Mesenchymal stem cell (in vitro differentiated cells and primary cell): ENCODE data around the gene KRT9.
"Not testable (repeated sequence)": the region's sequence is repeated elsewhere in the genome, so short reads cannot be mapped to it uniquely, and the experiment has no call there.

ENCODE experiments used
- DNase-seq: peaks from one replicate; pipeline ENCODE4 v3.0.0-alpha.2; 2013
- H2AFZ ChIP-seq: one replicate; pipeline ENCODE4 v1.6.1; 2013; ENCODE audit warnings: low read depth, mild to moderate bottlenecking, control low read depth, inconsistent platforms, low read length, moderate library complexity
- H2AK5ac ChIP-seq: 2 replicates; pipeline ENCODE4 v1.6.1; 2013; ENCODE audit warnings: low read length, moderate library complexity, mild to moderate bottlenecking, inconsistent platforms; ENCODE audit not compliant: severe bottlenecking
- H2BK120ac ChIP-seq: one replicate; pipeline ENCODE4 v1.6.1; 2013; ENCODE audit warnings: low read depth, mild to moderate bottlenecking, inconsistent platforms, low read length, moderate library complexity
- H2BK12ac ChIP-seq, 2 experiments: one replicate each; pipeline ENCODE4 v1.6.1; 2013; ENCODE audit warnings: inconsistent platforms in 2 of 2, low read length in 2 of 2, mild to moderate bottlenecking in 2 of 2, moderate library complexity in 2 of 2, control low read depth in 1 of 2
- H2BK15ac ChIP-seq: one replicate; pipeline ENCODE4 v1.6.1; 2013; ENCODE audit warnings: mild to moderate bottlenecking, low read depth, inconsistent platforms; ENCODE audit not compliant: poor library complexity, severe bottlenecking
- H2BK5ac ChIP-seq: 2 replicates; pipeline ENCODE4 v1.6.1; 2013; ENCODE audit warnings: low read depth, mild to moderate bottlenecking, low read length, control low read depth, inconsistent platforms; ENCODE audit not compliant: poor library complexity, severe bottlenecking
- H3K14ac ChIP-seq, 2 experiments: one replicate each; pipeline ENCODE4 v1.6.1; 2013; ENCODE audit warnings: inconsistent platforms in 2 of 2, low read length in 2 of 2, control low read depth in 1 of 2, mild to moderate bottlenecking in 1 of 2, moderate library complexity in 1 of 2
- H3K18ac ChIP-seq, 2 experiments: one replicate each; pipeline ENCODE4 v1.6.1; 2013; ENCODE audit warnings: inconsistent platforms in 2 of 2, low read length in 2 of 2, control low read depth in 1 of 2, low read depth in 1 of 2, mild to moderate bottlenecking in 1 of 2
- H3K23ac ChIP-seq, 2 experiments: one replicate each; pipeline ENCODE4 v1.6.1; 2013; ENCODE audit warnings: inconsistent platforms in 2 of 2, low read length in 2 of 2, mild to moderate bottlenecking in 2 of 2, moderate library complexity in 2 of 2, control low read depth in 1 of 2
- H3K27ac ChIP-seq: 2 replicates; pipeline ENCODE4 v1.5.1; 2013; ENCODE audit warnings: mild to moderate bottlenecking, moderate library complexity, low read length, control low read depth, inconsistent platforms; ENCODE audit not compliant: poor library complexity, severe bottlenecking
- H3K27me3 ChIP-seq, 2 experiments: 2 replicates each; pipeline versions ENCODE4 v1.6.1 to v1.7.0; 2013; ENCODE audit warnings: low read length in 2 of 2, mild to moderate bottlenecking in 2 of 2, moderate library complexity in 2 of 2, control low read depth in 1 of 2, inconsistent platforms in 1 of 2; ENCODE audit not compliant: control insufficient read depth in 1 of 2, insufficient read depth in 1 of 2
- H3K36me3 ChIP-seq, 2 experiments: 2 replicates each; pipeline versions ENCODE4 v1.6.1 to v1.7.0; 2013; ENCODE audit warnings: low read length in 2 of 2, control low read depth in 1 of 2, inconsistent platforms in 1 of 2, low read depth in 1 of 2, mild to moderate bottlenecking in 1 of 2; ENCODE audit not compliant: insufficient read depth in 2 of 2, control insufficient read depth in 1 of 2
- H3K4ac ChIP-seq, 2 experiments: one replicate each; pipeline ENCODE4 v1.6.1; 2013; ENCODE audit warnings: inconsistent platforms in 2 of 2, low read length in 2 of 2, mild to moderate bottlenecking in 2 of 2, moderate library complexity in 2 of 2, control low read depth in 1 of 2, low read depth in 1 of 2
- H3K4me1 ChIP-seq: 2 replicates; pipeline ENCODE4 v1.6.1; 2013; ENCODE audit warnings: low read depth, low read length, control low read depth; ENCODE audit not compliant: control insufficient read depth, insufficient read depth
- H3K4me2 ChIP-seq: 2 replicates; pipeline ENCODE4 v1.6.1; 2013; ENCODE audit warnings: low read length, mild to moderate bottlenecking, inconsistent platforms; ENCODE audit not compliant: poor library complexity, severe bottlenecking
- H3K4me3 ChIP-seq, 2 experiments: 2 replicates each; pipeline versions ENCODE4 v1.5.1 to v1.7.0; 2013; ENCODE audit warnings: low read length in 2 of 2, mild to moderate bottlenecking in 2 of 2, control low read depth in 1 of 2, low read depth in 1 of 2; ENCODE audit not compliant: insufficient read depth in 1 of 2
- H3K79me1 ChIP-seq: replicated peaks from 2 replicates; pipeline ENCODE4 v1.6.1; 2013; ENCODE audit warnings: mild to moderate bottlenecking, control low read depth, low read length, inconsistent platforms; ENCODE audit not compliant: poor library complexity, severe bottlenecking
- H3K9ac ChIP-seq: 2 replicates; pipeline ENCODE4 v1.7.0; 2013; ENCODE audit warnings: mild to moderate bottlenecking, low read length, moderate library complexity
- H3K9me3 ChIP-seq: 2 replicates; pipeline ENCODE4 v1.7.0; 2013; ENCODE audit warnings: mild to moderate bottlenecking, low read length; ENCODE audit not compliant: control insufficient read depth
- H4K8ac ChIP-seq: one replicate; pipeline ENCODE4 v1.6.1; 2013; ENCODE audit warnings: inconsistent platforms, mild to moderate bottlenecking, low read length, moderate library complexity
- H4K91ac ChIP-seq: one replicate; pipeline ENCODE4 v1.6.1; 2013; ENCODE audit warnings: mild to moderate bottlenecking, low read length, inconsistent platforms
- WGBS: methylation state at CpG from one replicate; pipeline ENCODE4 v1.1.7; 2013; ENCODE audit warnings: mixed read lengths; 5-methylcytosine and 5-hydroxymethylcytosine counted together

KRT9 gene

DNA sequence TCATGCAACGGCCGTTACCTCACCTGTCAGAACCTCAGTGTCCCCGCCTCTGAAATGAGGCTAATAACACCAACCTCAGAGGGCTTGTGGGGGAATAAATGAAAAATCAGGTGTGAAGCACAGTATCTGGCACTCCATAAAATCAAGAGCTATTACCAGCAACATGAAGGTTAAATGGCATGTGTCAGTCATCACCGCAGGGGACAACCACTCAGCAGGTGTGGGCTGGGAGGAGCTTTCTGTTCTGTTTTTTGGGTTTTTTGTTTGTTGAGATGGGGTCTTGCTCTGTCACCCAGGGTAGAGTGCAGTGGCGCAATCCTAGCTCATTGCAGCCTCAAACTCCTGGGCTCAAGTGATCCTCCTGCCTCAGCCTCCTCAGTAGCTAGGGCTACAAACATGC is 26.9 kb downstream of the KRT9 start:
- Histone ChIP-seq H3K4ac (peak overlapping the region in 1 of 2 experiments; percentile 39), H3K27ac (peak overlapping the region; percentile 6), H3K23ac (no peak overlapping the region), H4K91ac (no peak overlapping the region), H2BK15ac (no peak overlapping the region), H2BK120ac (no peak overlapping the region), H2BK5ac (no peak overlapping the region), H3K9me3 (peaks cover 9% of the 10 kb centered on the region), H2AFZ (no peak overlapping the region), H3K36me3 (no peaks in the 10 kb centered on the region), H3K4me1 (peaks cover 39% of the 10 kb centered on the region), H2AK5ac (peak overlapping the region; percentile 83), H3K79me1 (no peaks in the 10 kb centered on the region), H3K9ac (no peak overlapping the region), H3K4me2 (no peak overlapping the region), H3K14ac (no peak overlapping the region), H2BK12ac (peak overlapping the region; percentile 5 to 88), H3K18ac (peak overlapping the region in 1 of 2 experiments; percentile 79), H4K8ac (peak overlapping the region; percentile 78), H3K4me3 (no peak overlapping the region), H3K27me3 (no peaks in the 10 kb centered on the region)
- 98% methylated on average over 5 of the region's 5 CpGs for WGBS
- no peak for DNase-seq

DNA sequence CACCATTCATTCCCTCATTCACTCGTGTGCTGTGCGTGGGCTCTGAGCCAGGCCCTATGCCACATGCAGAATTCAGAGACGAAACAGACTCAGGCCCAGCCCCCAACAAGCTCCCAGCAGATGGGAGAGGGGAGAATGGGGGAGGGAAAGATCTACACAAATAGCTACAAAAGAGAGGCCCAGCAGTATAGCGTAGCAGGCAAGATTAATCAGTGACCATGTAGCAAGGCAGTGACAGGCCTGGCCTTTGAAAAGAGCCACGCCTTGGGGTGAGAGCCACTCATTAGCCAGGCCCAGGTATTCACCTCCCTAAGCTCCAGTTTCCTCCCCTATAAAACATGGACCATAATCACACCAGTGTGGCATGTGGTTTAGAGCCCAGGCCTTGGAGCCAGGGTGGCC is 27.4 kb downstream of the KRT9 start:
- H2AFZ ChIP-seq = peak overlapping the region; percentile 57
- H3K14ac ChIP-seq = no peak overlapping the region
- H3K79me1 ChIP-seq = no peaks in the 10 kb centered on the region
- H3K4me1 ChIP-seq = peaks cover 36% of the 10 kb centered on the region
- H2BK120ac ChIP-seq = no peak overlapping the region
- H3K27ac ChIP-seq = peak overlapping the region; percentile 6
- H3K4me3 ChIP-seq = no peak overlapping the region
- H3K4me2 ChIP-seq = peak overlapping the region; percentile 4
- H3K18ac ChIP-seq = peak overlapping the region in 1 of 2 experiments; percentile 79
- peak overlapping the region; percentile 43 to 88 for H2BK12ac ChIP-seq
- no peak overlapping the region for H3K23ac ChIP-seq
- H3K9me3 ChIP-seq = peaks cover 9% of the 10 kb centered on the region
- no peak overlapping the region for H3K9ac ChIP-seq
- no peaks in the 10 kb centered on the region for H3K27me3 ChIP-seq
- no peak for DNase-seq
- no peak overlapping the region for H2BK5ac ChIP-seq
- H4K91ac ChIP-seq = peak overlapping the region; percentile 88
- no peak overlapping the region for H2BK15ac ChIP-seq
- H2AK5ac ChIP-seq = peak overlapping the region; percentile 83
- H3K36me3 ChIP-seq = no peaks in the 10 kb centered on the region
- peak overlapping the region in 1 of 2 experiments; percentile 39 for H3K4ac ChIP-seq
- 51% methylated on average over 3 of the region's 5 CpGs for WGBS
- peak overlapping the region; percentile 78 for H4K8ac ChIP-seq

DNA sequence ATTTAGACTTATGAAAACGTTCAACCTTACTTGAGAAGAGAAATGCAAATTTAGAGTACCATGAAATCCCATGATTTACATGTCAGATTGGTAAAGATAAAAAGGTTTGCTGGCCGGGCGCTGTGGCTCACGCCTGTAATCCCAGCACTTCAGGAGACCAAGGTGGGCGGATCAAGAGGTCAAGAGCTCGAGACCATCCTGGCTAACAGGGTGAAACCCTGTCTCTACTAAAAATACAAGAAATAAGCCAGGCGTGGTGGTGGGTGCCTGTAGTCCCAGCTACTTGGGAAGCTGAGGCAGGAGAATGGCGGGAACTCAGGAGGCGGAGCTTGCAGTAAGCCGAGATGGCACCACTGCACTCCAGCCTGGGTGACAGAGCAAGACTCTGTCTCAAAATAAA is 29.1 kb downstream of the KRT9 start:
- H3K27ac ChIP-seq, H4K91ac ChIP-seq, H3K27me3 ChIP-seq, H3K9ac ChIP-seq, H2BK15ac ChIP-seq, H2BK12ac ChIP-seq, H4K8ac ChIP-seq, H3K18ac ChIP-seq, H2BK120ac ChIP-seq, H2AK5ac ChIP-seq, H2BK5ac ChIP-seq, H2AFZ ChIP-seq, H3K4me2 ChIP-seq, H3K9me3 ChIP-seq, H3K4ac ChIP-seq, H3K79me1 ChIP-seq, H3K36me3 ChIP-seq, H3K23ac ChIP-seq, H3K4me3 ChIP-seq, H3K14ac ChIP-seq, DNase-seq: not testable (repeated sequence)
- peaks cover 40% of the 10 kb centered on the region for H3K4me1 ChIP-seq
- WGBS = 89% methylated on average over 9 of the region's 10 CpGs

DNA sequence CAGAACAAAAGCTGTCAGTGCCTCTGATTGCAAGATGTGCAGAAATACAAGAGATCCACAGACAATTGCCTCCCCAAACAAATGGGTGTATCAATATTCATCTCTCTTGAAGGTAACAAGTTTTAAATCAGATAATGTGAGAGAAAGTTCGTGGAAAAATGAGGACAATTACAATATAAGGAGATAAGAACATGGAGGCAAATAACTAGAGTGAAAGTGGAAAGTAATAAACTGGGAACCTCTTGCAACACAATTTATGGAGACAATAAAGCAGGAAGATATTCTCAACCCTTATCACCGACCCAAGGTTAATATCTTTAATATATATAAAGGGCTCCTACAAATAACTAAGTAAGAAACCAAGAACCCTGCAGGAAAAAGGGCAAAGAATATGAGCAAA is 29.5 kb downstream of the KRT9 start:
- no peak overlapping the region for H4K8ac ChIP-seq
- WGBS = 25% methylated on average over 1 of the region's 2 CpGs
- no peak overlapping the region for H2AFZ ChIP-seq
- no peak overlapping the region for H3K23ac ChIP-seq
- H3K4ac ChIP-seq = no peak overlapping the region
- no peak for DNase-seq
- H2BK12ac ChIP-seq = no peak overlapping the region
- no peak overlapping the region for H4K91ac ChIP-seq
- H3K9me3 ChIP-seq = peaks cover 9% of the 10 kb centered on the region
- H2BK5ac ChIP-seq = no peak overlapping the region
- peaks cover 37% of the 10 kb centered on the region for H3K4me1 ChIP-seq
- H3K36me3 ChIP-seq = no peaks in the 10 kb centered on the region
- H2BK120ac ChIP-seq = no peak overlapping the region
- peaks cover 0 to 7% of the 10 kb centered on the region in 2 experiments for H3K27me3 ChIP-seq
- no peak overlapping the region for H2BK15ac ChIP-seq
- no peak overlapping the region for H3K18ac ChIP-seq
- H3K4me2 ChIP-seq = no peak overlapping the region
- H3K9ac ChIP-seq = no peak overlapping the region
- H3K27ac ChIP-seq = no peak overlapping the region
- no peak overlapping the region for H3K14ac ChIP-seq
- H3K4me3 ChIP-seq = no peak overlapping the region
- no peak overlapping the region for H2AK5ac ChIP-seq
- H3K79me1 ChIP-seq = no peaks in the 10 kb centered on the region
